ENCODE data around the gene GINS2. TPM values are rescaled to one million over a fixed set of nuclear protein-coding genes. Genes with fewer than 3 reads are reported as not detected.

Gene GINS2
- total and polyA plus RNA-seq, 2 donors (not counting 3 experiments of a cell fraction or from before 2014, with no cell fraction given), result 10.4 to 24.1 TPM

DNA sequence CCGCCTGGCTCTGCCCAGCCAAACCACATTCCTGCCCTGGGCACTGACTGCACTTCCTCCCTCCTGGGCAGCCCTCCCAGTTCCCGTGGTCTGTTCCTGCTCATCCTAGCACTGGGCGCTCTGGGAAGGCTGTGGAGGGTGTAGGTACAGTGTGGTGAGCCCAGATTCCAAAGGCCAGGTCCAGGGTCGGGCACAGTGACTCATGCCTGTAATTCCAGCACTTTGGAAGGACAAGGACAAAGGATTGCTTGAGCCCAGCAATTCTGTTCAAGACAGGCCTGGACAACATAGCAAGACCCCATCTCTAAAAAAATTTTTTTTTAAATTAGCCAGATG is 31.5 kb upstream of the GINS2 start:
- peaks cover 22% of the 10 kb centered on the region for H3K4me1 ChIP-seq (ENCODE audit: control insufficient read depth, extremely low read depth, insufficient read depth, low read length)
- H3K27me3 ChIP-seq (ENCODE audit: control insufficient read depth in 2 of 2, insufficient read depth in 2 of 2, low read length in 2 of 2), result no peaks in the 10 kb centered on the region
- no peak overlapping the region for H3K9ac ChIP-seq (replicated peaks; ENCODE audit: extremely low read depth, insufficient read depth, low read length)
- BruUV-seq (replicated peaks), result no TSS peak
- no peak for TF ChIP-seq JUN (IDR thresholded peaks at IDR 0.05; ENCODE audit: borderline replicate concordance, insufficient read depth, insufficient read length, low read depth)
- TF ChIP-seq, protein P1, sequence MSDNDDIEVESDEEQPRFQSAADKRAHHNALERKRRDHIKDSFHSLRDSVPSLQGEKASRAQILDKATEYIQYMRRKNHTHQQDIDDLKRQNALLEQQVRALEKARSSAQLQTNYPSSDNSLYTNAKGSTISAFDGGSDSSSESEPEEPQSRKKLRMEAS (IDR thresholded peaks at IDR 0.05; ENCODE audit: insufficient read depth, insufficient read length), result no peak
- no peak for TF ChIP-seq GATA2 (IDR thresholded peaks at IDR 0.05; ENCODE audit: insufficient read depth, insufficient read length, low read depth, low read length)
- no peak for TF ChIP-seq POLR2A (IDR thresholded peaks at IDR 0.05; ENCODE audit: low read depth, low read length)
- no peak for TF ChIP-seq MYC (IDR thresholded peaks at IDR 0.05; ENCODE audit: low read depth, low read length)
- TF ChIP-seq EZH2 (IDR thresholded peaks at IDR 0.05; ENCODE audit: borderline replicate concordance, low read depth, low read length, severe bottlenecking), result no peak
- no peak for TF ChIP-seq FOS (IDR thresholded peaks at IDR 0.05; ENCODE audit: borderline replicate concordance, insufficient read depth, low read length)
- TF ChIP-seq, protein P2, sequence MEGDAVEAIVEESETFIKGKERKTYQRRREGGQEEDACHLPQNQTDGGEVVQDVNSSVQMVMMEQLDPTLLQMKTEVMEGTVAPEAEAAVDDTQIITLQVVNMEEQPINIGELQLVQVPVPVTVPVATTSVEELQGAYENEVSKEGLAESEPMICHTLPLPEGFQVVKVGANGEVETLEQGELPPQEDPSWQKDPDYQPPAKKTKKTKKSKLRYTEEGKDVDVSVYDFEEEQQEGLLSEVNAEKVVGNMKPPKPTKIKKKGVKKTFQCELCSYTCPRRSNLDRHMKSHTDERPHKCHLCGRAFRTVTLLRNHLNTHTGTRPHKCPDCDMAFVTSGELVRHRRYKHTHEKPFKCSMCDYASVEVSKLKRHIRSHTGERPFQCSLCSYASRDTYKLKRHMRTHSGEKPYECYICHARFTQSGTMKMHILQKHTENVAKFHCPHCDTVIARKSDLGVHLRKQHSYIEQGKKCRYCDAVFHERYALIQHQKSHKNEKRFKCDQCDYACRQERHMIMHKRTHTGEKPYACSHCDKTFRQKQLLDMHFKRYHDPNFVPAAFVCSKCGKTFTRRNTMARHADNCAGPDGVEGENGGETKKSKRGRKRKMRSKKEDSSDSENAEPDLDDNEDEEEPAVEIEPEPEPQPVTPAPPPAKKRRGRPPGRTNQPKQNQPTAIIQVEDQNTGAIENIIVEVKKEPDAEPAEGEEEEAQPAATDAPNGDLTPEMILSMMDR (IDR thresholded peaks at IDR 0.05; ENCODE audit: extremely low read depth in 1 of 2, insufficient read depth in 1 of 2, low read depth in 1 of 2, low read length in 2 of 2), result no peak
- TF ChIP-seq POLR2AphosphoS5 (IDR thresholded peaks at IDR 0.05; ENCODE audit: insufficient read depth, low read depth, low read length), result no peak
- no peak overlapping the region for H3K27ac ChIP-seq (ENCODE audit: insufficient read depth, low read depth, low read length)
- no peaks in the 10 kb centered on the region for H3K9me3 ChIP-seq (replicated peaks; ENCODE audit: control insufficient read depth, insufficient read depth, low read length)
- ChIA-PET POLR2A (no interaction called here), CTCF (interaction anchor here (1.6 to 8.1 kb wide), 2 partner anchors 45 to 61 kb away, joined by 9 to 119 read pairs; no protein-coding TSS in a partner anchor)
- no peaks in the 10 kb centered on the region for H4K20me1 ChIP-seq (replicated peaks; ENCODE audit: control insufficient read depth, extremely low read depth, insufficient read depth, low read length)
- no peak for DNase-seq (ENCODE audit: low read depth, low spot score)
- H3K9me1 ChIP-seq (replicated peaks; ENCODE audit: control insufficient read depth, extremely low read depth, insufficient read depth, low read length), result no peaks in the 10 kb centered on the region
- no peak overlapping the region for H2AFZ ChIP-seq (ENCODE audit: low read depth, low read length)
- FAIRE-seq, result peak; percentile 42
- peaks cover 0 to 1% of the 10 kb centered on the region in 2 experiments for H3K36me3 ChIP-seq (ENCODE audit: control insufficient read depth in 2 of 2, extremely low read depth in 1 of 2, insufficient read depth in 2 of 2, low read length in 2 of 2)
- peaks cover 7% of the 10 kb centered on the region for H3K79me2 ChIP-seq (ENCODE audit: control insufficient read depth, insufficient read depth, low read length)
- H3K4me2 ChIP-seq (ENCODE audit: insufficient read depth, low read length), result no peak overlapping the region
- intact Hi-C loops (cut with micrococcal nuclease), result no loop called here
- dilution Hi-C loops (cut with MboI; ENCODE audit: extremely low pct_ligation_motif_present, low sequenced_read_pairs), result no loop called here
- no peak overlapping the region for H3K4me3 ChIP-seq (replicated peaks in 1 of 3; ENCODE audit: insufficient read depth in 1 of 3, low read depth in 1 of 3, low read length in 3 of 3)

Data from endothelial cell of umbilical vein (primary cell).